Osteocyte (in vitro differentiated cells): ENCODE results near the gene NEUROD2. TPM values are rescaled to one million over a fixed set of nuclear protein-coding genes. Genes with fewer than 3 reads are reported as not detected.

Experiments
- DNase-seq: peaks from one replicate; pipeline ENCODE4 v3.0.0; 2021; ENCODE audit warnings: mixed read lengths; ENCODE audit not compliant: unreplicated experiment; ENCODE audit errors: extremely low spot score
- H3K27ac Mint-ChIP-seq: one replicate; pipeline ENCODE4 v1.8.0; 2021; ENCODE audit warnings: mild to moderate bottlenecking, mixed read lengths; ENCODE audit not compliant: unreplicated experiment
- H3K27me3 Mint-ChIP-seq: one replicate; pipeline ENCODE4 v1.8.0; 2021; ENCODE audit warnings: mixed read lengths; ENCODE audit not compliant: unreplicated experiment
- H3K36me3 Mint-ChIP-seq: one replicate; pipeline ENCODE4 v1.8.0; 2021; ENCODE audit warnings: mixed read lengths; ENCODE audit not compliant: unreplicated experiment
- H3K4me1 Mint-ChIP-seq: one replicate; pipeline ENCODE4 v1.8.0; 2021; ENCODE audit warnings: mixed read lengths; ENCODE audit not compliant: unreplicated experiment
- H3K4me3 Mint-ChIP-seq: one replicate; pipeline ENCODE4 v1.8.0; 2021; ENCODE audit warnings: mild to moderate bottlenecking, moderate library complexity, mixed read lengths; ENCODE audit not compliant: unreplicated experiment
- H3K9me3 Mint-ChIP-seq: one replicate; pipeline ENCODE4 v1.8.0; 2021; ENCODE audit warnings: mixed read lengths; ENCODE audit not compliant: unreplicated experiment
- CTCF ChIP-seq: fragments of 200-600 bp; sonication (generic); IDR thresholded peaks from 2 replicates; pipeline ENCODE4 v1.5.0; 2021; ENCODE audit warnings: antibody characterized with exemption, mild to moderate bottlenecking, moderate library complexity
- total RNA-seq: library from RNA; stranded (reverse); gene quantifications from 2 replicates; pipeline ENCODE4 v1.2.1, GENCODE V29; 2021

NEUROD2 gene
- total RNA-seq, 1 donor from 2014 or later = not detected

GRCh38 chr17:39564211-39564848 is 43.4 kb downstream of the NEUROD2 start:
- TF ChIP-seq CTCF = no peak
- H3K27ac Mint-ChIP-seq = no peak overlapping the region
- H3K9me3 Mint-ChIP-seq = no peaks in the 10 kb centered on the region
- H3K4me1 Mint-ChIP-seq = peaks cover 5% of the 10 kb centered on the region
- peaks cover 33% of the 10 kb centered on the region for H3K36me3 Mint-ChIP-seq
- DNase-seq = no peak
- H3K27me3 Mint-ChIP-seq = no peaks in the 10 kb centered on the region
- H3K4me3 Mint-ChIP-seq = no peak overlapping the region

GRCh38 chr17:39563476-39563875 is 44.2 kb downstream of the NEUROD2 start:
- Mint-ChIP-seq H3K36me3 (peaks cover 33% of the 10 kb centered on the region), H3K27me3 (no peaks in the 10 kb centered on the region), H3K9me3 (no peaks in the 10 kb centered on the region), H3K4me1 (peaks cover 5% of the 10 kb centered on the region), H3K27ac (no peak overlapping the region), H3K4me3 (no peak overlapping the region)
- TF ChIP-seq CTCF = no peak
- DNase-seq = no peak

GRCh38 chr17:39562976-39563375 is 44.7 kb downstream of the NEUROD2 start:
- no peak overlapping the region for H3K27ac Mint-ChIP-seq
- TF ChIP-seq CTCF = no peak
- H3K36me3 Mint-ChIP-seq = peaks cover 33% of the 10 kb centered on the region
- DNase-seq = no peak
- no peaks in the 10 kb centered on the region for H3K27me3 Mint-ChIP-seq
- no peaks in the 10 kb centered on the region for H3K9me3 Mint-ChIP-seq
- no peak overlapping the region for H3K4me3 Mint-ChIP-seq
- H3K4me1 Mint-ChIP-seq = peaks cover 5% of the 10 kb centered on the region

- no peak for TF ChIP-seq CTCF
- Mint-ChIP-seq H3K27me3 (no peaks in the 10 kb centered on the region), H3K36me3 (peaks cover 33% of the 10 kb centered on the region), H3K9me3 (no peaks in the 10 kb centered on the region), H3K4me3 (no peak overlapping the region), H3K27ac (no peak overlapping the region), H3K4me1 (peaks cover 5% of the 10 kb centered on the region)
- no peak for DNase-seq
Observed at GRCh38 chr17:39562395-39562794, 45.3 kb downstream of the NEUROD2 start.

GRCh38 chr17:39556423-39556822 is 51.3 kb downstream of the NEUROD2 start:
- Mint-ChIP-seq H3K4me3 (no peak overlapping the region), H3K36me3 (peaks cover 29% of the 10 kb centered on the region), H3K27ac (no peak overlapping the region), H3K27me3 (no peaks in the 10 kb centered on the region), H3K9me3 (no peaks in the 10 kb centered on the region), H3K4me1 (peaks cover 8% of the 10 kb centered on the region)
- TF ChIP-seq CTCF = no peak
- DNase-seq = no peak
